K562 (cell line): ENCODE results near the gene RBM27. TPM values are rescaled to one million over a fixed set of nuclear protein-coding genes. Genes with fewer than 3 reads are reported as not detected.

Source experiments
- ARID1B ChIP-seq: fragments of 450-650 bp; IDR thresholded peaks from 2 replicates; pipeline ENCODE4 v1.6.1; 2016; ENCODE audit warnings: antibody characterized with exemption, mild to moderate bottlenecking, inconsistent platforms
- BACH1 ChIP-seq: fragments of 200-800 bp; sonication (Bioruptor generic); IDR thresholded peaks from 2 replicates; pipeline ENCODE4 v1.6.1; 2016; ENCODE audit warnings: missing genetic modification characterization, missing compliant biosample characterization
- CEBPB ChIP-seq: fragments of 450-650 bp; IDR thresholded peaks from 2 replicates; pipeline ENCODE4 v1.6.1; 2016; ENCODE audit warnings: missing genetic modification characterization, missing compliant biosample characterization
- EP400 ChIP-seq: fragments of 450-650 bp; IDR thresholded peaks from 2 replicates; pipeline ENCODE4 v1.6.1; 2017; ENCODE audit warnings: antibody characterized with exemption, mild to moderate bottlenecking, moderate library complexity
- JUN ChIP-seq, 2 experiments: sonication (generic) in 1 of 2; formaldehyde crosslinking in 1 of 2; IDR thresholded peaks; 2 replicates each; pipeline versions ENCODE4 v1.6.1 to v1.8.0; 2012 to 2022; ENCODE audit warnings: borderline replicate concordance in 2 of 2, mild to moderate bottlenecking in 2 of 2, improper control_type of control experiment in 1 of 2, low read depth in 1 of 2, low read length in 1 of 2, missing genetic modification reagents in 1 of 2
- JUND ChIP-seq, 2 experiments: IDR thresholded peaks; 2 replicates in 1 of 2; 3 replicates in 1 of 2; pipeline ENCODE4 v1.6.1; 2011; ENCODE audit warnings: borderline replicate concordance in 2 of 2, low read depth in 2 of 2, low read length in 2 of 2, improper control_type of control experiment in 1 of 2, missing biosample characterization in 1 of 2, missing genetic modification characterization in 1 of 2, missing genetic modification reagents in 1 of 2
- NFATC3 ChIP-seq: fragments of 450-650 bp; IDR thresholded peaks from 2 replicates; pipeline ENCODE4 v1.6.1; 2017; ENCODE audit warnings: mild to moderate bottlenecking
- SMARCE1 ChIP-seq: fragments of 450-650 bp; IDR thresholded peaks from 2 replicates; pipeline ENCODE4 v1.7.1; 2016; ENCODE audit warnings: mild to moderate bottlenecking
- THRAP3 ChIP-seq: fragments of 450-650 bp; IDR thresholded peaks from 2 replicates; pipeline ENCODE4 v1.6.1; 2016; ENCODE audit warnings: mild to moderate bottlenecking, inconsistent platforms, borderline replicate concordance
- TOE1 ChIP-seq, 2 experiments: fragments of 450-650 bp in 1 of 2; sonication (generic) in 1 of 2; formaldehyde crosslinking in 1 of 2; IDR thresholded peaks; 2 replicates each; pipeline versions ENCODE4 v1.7.1 to v1.8.0; 2016 to 2022; ENCODE audit warnings: borderline replicate concordance in 2 of 2, mild to moderate bottlenecking in 2 of 2, antibody characterized with exemption in 1 of 2, inconsistent platforms in 1 of 2, low read depth in 1 of 2, missing genetic modification reagents in 1 of 2, moderate library complexity in 1 of 2
- ZNF384 ChIP-seq: IDR thresholded peaks from 2 replicates; pipeline ENCODE4 v1.6.1; 2012; ENCODE audit warnings: low read depth, low read length, improper control_type of control experiment
- polyA plus RNA-seq, 8 experiments: library from polyadenylated mRNA; depleted of rRNA in 4 of 8; stranded (reverse) in 5 of 8; unstranded in 3 of 8; fragments of >200 nt; fragmentation: Nextera tagmentation in 2 of 8; fragmentation: Illumina TruSeq in 1 of 8; extraction: Ambion mirVana in 2 of 8; extraction: Trizol in 1 of 8; gene quantifications; 2 replicates each; pipeline versions ENCODE4 v1.2.1 to v1.2.3, GENCODE V29; 2011 to 2014; ENCODE audit warnings: inconsistent platforms in 1 of 8, missing spikeins in 1 of 8
- total RNA-seq, 7 experiments: library from RNA; depleted of rRNA in 6 of 7; stranded (reverse); fragments of >200 nt in 6 of 7; fragmentation: Illumina TruSeq in 2 of 7; extraction: Trizol in 2 of 7; gene quantifications; 2 replicates each; pipeline versions ENCODE4 v1.2.1 to v1.2.3, GENCODE V29; 2011 to 2021; ENCODE audit warnings: low replicate concordance in 1 of 7
- TF ChIP-seq, protein P1 (sequence below): fragments of 450-650 bp; IDR thresholded peaks from 2 replicates; pipeline ENCODE4 v1.6.1; 2016; ENCODE audit warnings: low read depth, mild to moderate bottlenecking, moderate library complexity
- TF ChIP-seq, protein P2 (sequence below): fragments of 450-650 bp; IDR thresholded peaks from one replicate; pipeline ENCODE4 v1.6.1; 2018; ENCODE audit warnings: mild to moderate bottlenecking, moderate library complexity; ENCODE audit not compliant: partially characterized antibody
- TF ChIP-seq, protein P3 (sequence below), 2 experiments: fragments of 450-650 bp in 1 of 2; sonication (generic) in 1 of 2; formaldehyde crosslinking; conservative IDR thresholded peaks; 2 replicates each; pipeline versions ENCODE4 v1.4.0 to v1.8.1; 2020 to 2022; ENCODE audit warnings: mild to moderate bottlenecking in 1 of 2, missing genetic modification reagents in 1 of 2
- TF ChIP-seq, protein P4 (sequence below), 2 experiments: fragments of 450-650 bp in 1 of 2; sonication (generic) in 1 of 2; formaldehyde crosslinking in 1 of 2; IDR thresholded peaks in 1 of 2; conservative IDR thresholded peaks in 1 of 2; 2 replicates each; pipeline versions ENCODE4 v1.6.1 to v1.8.1; 2016 to 2023; ENCODE audit warnings: mild to moderate bottlenecking in 2 of 2, moderate library complexity in 2 of 2, inconsistent platforms in 1 of 2, missing genetic modification reagents in 1 of 2

Gene RBM27
- total and polyA plus RNA-seq, 9 of the 15 experiments (the other 6 are each of a cell fraction or from before 2014, with no cell fraction given): 5.3 to 45.4 (median 29.1) TPM

DNA sequence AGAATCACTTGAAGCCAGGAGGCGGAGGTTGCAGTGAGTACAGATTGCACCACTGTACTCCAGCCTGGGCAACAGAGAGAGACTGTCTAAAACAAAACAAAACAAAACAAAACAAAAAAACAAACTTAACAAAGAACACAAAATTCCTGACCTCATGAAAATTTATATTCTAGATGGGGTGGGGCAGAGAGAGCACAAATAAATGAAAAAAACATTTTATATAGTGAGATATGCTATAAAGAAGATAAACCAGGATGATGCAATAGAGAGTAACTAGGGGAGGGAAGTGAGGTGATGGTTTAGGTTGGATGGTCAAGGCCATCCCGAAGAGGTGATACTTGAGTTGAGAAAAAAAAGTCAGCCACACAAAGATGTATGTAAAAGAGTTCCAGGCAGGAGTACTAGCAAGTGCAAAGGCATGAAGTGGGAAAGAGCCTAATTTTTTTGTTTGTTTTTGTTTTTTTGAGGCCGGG lies 10.8 kb upstream of the RBM27 start (continued):
- TF ChIP-seq JUN (IDR thresholded peaks at IDR 0.05; ENCODE audit: borderline replicate concordance, low read depth, low read length) (peak; percentile 56; the same call in 1 of the 2 replicates), JUN (CRISPR knock-in tag; IDR thresholded peaks at IDR 0.05; ENCODE audit: borderline replicate concordance) (no peak), EP400 (peak; percentile 65), ARID1B (peak; percentile 68), ZNF384 (0 out of 2 replicates have a peak, but pooled peaks have one; percentile 10), SMARCE1 (peak; percentile 24; the same call in 1 of the 2 replicates), BACH1 (tag) (0 out of 2 replicates have a peak, but pooled peaks have one; percentile 57), JUND (IDR thresholded peaks at IDR 0.05; ENCODE audit: borderline replicate concordance, low read depth, low read length) (peak; percentile 81), JUND (tag; IDR thresholded peaks at IDR 0.05; ENCODE audit: borderline replicate concordance, low read depth, low read length) (peak; percentile 31; the same call in 1 of the 3 replicates), THRAP3 (no peak), NFATC3 (0 out of 2 replicates have a peak, but pooled peaks have one; percentile 39), TOE1 (IDR thresholded peaks at IDR 0.05; ENCODE audit: borderline replicate concordance) (peak; percentile 22; the same call in 1 of the 2 replicates), TOE1 (CRISPR knock-in tag; IDR thresholded peaks at IDR 0.05; ENCODE audit: borderline replicate concordance, low read depth) (no peak), CEBPB (tag) (peak; percentile 64; the same call in 1 of the 2 replicates)
- TF ChIP-seq, protein P1, sequence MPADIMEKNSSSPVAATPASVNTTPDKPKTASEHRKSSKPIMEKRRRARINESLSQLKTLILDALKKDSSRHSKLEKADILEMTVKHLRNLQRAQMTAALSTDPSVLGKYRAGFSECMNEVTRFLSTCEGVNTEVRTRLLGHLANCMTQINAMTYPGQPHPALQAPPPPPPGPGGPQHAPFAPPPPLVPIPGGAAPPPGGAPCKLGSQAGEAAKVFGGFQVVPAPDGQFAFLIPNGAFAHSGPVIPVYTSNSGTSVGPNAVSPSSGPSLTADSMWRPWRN: no peak
- TF ChIP-seq, protein P2, sequence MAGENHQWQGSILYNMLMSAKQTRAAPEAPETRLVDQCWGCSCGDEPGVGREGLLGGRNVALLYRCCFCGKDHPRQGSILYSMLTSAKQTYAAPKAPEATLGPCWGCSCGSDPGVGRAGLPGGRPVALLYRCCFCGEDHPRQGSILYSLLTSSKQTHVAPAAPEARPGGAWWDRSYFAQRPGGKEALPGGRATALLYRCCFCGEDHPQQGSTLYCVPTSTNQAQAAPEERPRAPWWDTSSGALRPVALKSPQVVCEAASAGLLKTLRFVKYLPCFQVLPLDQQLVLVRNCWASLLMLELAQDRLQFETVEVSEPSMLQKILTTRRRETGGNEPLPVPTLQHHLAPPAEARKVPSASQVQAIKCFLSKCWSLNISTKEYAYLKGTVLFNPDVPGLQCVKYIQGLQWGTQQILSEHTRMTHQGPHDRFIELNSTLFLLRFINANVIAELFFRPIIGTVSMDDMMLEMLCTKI: no peak
- TF ChIP-seq, protein P3, sequence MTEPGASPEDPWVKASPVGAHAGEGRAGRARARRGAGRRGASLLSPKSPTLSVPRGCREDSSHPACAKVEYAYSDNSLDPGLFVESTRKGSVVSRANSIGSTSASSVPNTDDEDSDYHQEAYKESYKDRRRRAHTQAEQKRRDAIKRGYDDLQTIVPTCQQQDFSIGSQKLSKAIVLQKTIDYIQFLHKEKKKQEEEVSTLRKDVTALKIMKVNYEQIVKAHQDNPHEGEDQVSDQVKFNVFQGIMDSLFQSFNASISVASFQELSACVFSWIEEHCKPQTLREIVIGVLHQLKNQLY (CRISPR knock-in tag; conservative IDR thresholded peaks at IDR 0.05): no peak
- TF ChIP-seq, protein P4, sequence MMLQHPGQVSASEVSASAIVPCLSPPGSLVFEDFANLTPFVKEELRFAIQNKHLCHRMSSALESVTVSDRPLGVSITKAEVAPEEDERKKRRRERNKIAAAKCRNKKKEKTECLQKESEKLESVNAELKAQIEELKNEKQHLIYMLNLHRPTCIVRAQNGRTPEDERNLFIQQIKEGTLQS (IDR thresholded peaks at IDR 0.05): peak; percentile 97
- TF ChIP-seq, protein P4 (CRISPR knock-in tag; conservative IDR thresholded peaks at IDR 0.05): no peak
